Fibroblast of skin of abdomen (primary cell): Measurements from ENCODE around the gene OR6S1.
"Not testable (repeated sequence)": the region's sequence is repeated elsewhere in the genome, so short reads cannot be mapped to it uniquely, and the experiment has no call there.

Source experiments
- DNase-seq: peaks from one replicate; pipeline ENCODE4 v3.0.0-alpha.2; 2013

Gene OR6S1

DNA sequence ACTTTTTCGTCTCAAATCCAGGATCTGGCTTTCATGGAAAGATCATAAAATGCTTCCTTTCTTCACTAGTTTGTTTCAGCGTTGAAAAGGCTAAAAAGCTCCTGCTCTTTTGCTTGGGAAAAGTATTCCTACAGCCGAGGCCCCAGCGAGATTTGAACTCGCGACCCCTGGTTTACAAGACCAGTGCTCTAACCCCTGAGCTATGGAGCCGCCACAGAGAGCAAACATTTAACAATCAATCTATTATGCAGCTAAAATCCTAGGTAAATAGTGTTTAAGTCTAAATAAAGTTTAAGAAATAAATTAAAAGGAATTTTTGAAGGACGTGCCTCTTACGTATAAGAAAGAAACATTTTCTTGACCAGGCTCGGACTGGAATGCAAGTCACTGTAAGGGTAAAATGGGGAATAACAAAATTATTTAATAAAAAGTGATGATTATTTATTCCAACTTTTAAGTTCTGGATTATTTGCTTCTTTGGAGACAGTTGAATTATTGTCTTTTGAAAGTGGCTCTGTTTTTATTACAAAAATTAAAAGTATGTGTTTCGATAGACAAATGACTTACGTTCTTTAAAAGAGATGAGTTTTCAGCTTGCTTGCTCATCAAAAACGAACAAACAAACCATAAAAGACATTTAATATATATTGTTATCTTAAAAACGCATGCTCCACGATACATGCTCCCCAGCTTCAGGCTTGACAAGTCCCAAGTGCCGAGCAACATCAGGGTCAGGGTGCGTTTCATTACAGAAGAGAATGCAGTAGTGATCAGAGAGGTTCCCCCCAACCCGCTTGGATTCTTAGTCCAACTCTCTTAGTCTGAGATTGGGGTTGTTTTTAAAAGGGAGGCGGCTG, 10.2 kb downstream of the OR6S1 start:
- DNase-seq, result peak; percentile 67

DNA sequence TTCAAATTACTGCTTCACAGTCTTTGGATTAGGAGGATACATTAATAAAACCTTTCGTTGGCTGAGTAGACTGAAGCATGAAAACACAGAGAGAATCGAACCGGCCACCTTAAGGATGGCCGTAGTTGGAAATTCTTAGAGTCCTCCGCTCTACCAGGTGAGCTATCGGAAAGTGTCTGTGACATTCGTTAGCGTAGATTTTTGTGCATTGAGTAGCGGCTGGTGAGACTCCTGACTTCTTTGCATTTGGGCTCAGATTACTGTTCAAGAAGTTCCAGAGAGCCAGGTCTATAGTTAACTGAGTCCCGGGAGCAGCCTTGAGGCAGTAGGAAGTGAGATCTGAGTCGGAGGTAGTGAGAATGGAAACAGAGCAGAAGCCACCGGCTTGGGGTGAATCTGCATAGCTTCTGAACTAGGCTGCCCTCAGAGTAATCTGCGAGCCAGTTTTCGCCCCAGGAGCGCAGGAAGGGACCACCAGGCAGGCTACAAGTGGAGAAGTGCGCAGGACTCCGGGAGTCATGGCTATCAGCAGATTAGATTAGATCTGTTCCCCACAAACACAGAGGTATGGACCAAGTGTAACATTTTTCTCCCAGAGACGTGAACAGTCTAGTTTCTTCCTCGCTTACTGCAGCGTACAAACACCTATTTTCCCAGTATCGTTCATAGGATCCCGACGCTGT, 11.0 kb downstream of the OR6S1 start:
- peak; percentile 48 for DNase-seq

DNA sequence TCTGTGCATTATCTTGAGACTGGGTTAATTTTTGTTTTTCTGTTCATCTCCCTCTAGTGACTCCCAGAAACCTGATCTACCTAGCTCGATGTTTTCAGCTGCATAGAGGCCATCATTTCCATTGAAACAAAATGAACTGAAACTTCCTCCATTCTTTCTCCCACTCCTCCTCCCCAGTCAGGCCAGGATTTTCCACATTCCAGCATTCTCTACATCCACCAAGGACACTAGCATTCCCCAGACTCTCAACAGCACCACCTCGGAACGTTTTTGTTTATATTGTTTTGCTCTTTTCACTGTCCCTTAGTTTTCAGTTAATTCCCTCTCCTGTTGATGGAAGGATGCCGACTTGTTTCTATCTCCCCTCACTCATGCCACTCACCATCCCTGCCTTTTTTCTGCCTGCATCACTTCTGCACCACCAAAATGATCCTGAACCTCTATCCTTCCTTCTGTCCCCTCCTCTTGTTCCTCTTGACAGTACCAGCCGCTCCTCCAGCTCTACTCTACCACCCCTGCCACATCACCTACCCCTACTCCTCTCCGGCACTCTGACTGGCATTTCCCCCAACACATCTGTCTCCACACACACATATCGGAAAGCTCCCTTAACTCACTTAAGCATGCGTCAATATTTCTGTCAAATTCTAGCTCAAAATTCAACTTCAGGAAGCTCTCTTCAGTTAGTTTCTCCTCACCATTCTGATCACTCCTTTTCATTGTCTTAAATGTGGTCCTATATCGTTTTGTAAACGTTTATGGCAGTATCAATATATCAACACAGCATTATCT, 13.2 kb downstream of the OR6S1 start:
- no peak for DNase-seq

DNA sequence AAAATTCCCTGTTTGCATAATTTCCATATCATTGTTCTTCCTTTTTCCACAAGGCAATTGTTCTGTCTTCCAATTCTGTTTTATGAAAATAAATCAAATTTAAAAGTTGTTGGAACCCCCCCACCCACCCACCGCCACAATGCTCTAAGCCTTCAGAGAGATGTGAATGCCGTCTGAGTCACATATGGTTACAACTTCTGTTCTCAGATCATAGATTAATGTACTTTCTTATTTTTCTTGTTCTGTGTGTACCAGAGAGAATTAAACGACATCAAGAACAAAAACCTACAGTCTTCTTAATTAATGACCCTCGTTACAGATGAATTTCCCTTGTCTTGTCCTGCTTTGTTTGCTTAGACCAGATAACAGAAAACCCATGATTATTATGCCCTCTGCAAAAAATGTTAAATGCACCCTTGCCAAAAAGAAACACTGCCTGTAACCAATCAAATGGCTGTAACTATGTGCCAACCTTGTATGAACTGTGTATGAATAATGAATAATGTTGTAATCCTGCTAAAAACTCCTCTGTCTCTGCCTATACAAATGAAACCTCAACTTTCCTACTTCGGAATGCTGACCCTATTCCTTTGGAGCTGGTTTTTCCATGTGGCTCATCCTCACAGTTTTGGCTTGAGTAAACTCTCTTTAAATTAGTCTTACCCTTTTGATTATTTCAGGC, 14.0 kb downstream of the OR6S1 start:
- no peak for DNase-seq

DNA sequence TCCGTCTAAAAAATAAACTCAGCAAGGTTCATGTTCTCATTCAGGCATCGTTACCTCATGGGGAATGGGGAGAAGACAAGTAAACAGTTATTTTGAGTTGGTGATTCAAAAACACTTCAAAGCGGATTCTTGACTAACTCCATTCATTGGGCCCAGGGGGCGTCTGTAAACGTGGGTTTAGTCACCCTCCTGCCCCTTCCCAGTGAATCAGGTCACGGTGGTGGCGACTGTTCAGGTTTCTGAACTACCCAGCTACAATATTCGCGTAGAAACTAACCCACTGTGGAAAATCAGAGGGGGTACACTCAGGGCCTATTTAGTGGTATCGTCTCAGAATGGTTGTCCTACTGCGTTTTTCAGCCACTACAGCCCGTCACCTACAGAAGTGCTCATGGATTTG, 15.2 kb downstream of the OR6S1 start:
- DNase-seq, result no peak

DNA sequence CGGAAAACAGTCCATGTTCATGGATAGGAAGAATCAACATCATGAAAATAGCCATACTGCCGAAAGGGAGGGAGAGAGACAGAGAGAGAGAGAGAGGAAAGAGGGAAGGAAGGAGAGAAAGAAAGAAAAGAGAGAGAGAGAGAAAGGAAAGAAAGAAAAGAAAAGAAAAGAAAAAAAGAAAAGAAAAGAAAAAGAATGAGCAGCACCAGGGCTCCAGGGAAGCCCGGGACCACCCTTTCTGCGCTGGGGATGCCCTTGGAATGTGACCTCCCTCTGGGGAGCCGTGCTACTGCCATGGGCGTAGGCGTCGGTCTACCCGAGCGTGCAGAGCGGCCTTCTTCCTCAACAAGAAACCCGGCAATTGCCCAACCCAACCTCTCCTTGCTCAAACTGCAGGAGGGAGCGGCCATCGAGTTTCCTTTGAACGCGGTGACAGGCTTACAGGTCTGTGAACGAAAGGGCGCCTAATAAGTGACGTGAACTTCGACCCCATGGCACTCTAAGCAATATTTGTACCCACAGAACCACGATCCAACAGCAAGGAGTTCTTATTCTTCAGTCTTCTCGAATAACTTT, 16.9 kb downstream of the OR6S1 start:
- peak; percentile 54 for DNase-seq

DNA sequence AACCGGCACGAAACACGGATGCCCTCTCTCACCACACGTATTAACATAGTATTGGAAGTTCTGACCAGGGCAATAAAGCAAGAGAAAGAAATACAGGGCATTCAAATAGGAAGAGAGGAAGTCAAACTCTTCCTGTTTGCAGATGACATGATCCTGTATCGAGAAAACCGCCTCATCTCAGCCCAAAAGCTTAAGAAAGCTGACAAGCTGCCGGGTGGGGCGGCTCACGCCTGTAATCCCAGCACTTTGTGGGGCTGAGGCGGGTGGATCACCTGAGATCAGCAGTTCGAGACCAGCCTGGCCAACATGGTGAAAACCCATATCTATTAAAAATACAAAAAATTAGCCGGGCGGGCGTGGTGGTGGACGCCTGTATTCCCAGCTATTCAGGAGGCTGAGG, 17.7 kb downstream of the OR6S1 start:
- no peak for DNase-seq

DNA sequence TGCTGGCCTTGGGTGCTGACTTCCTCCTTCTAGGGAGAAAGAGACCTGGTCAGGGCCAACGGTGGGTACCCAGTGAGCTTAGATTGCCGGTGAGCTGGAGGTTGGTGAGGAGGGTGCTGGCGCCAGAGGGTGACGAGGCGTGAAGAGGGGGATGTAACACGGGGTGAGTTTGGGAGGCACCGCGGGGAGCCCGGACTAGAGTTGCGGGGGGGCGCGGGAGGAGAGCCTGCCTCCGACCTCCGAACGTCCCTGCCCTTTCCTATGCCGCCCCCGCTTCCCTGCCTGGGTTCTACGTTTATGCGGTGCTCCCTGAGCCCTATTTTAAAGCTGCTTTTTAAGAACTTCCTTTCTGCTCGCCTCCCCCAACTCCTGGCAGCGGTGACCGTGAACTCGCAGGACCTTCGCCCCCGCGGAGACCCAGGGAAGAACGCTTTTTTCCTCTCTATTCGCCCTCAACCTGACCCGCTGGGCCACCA, 18.6 kb downstream of the OR6S1 start:
- DNase-seq, result no peak

DNA sequence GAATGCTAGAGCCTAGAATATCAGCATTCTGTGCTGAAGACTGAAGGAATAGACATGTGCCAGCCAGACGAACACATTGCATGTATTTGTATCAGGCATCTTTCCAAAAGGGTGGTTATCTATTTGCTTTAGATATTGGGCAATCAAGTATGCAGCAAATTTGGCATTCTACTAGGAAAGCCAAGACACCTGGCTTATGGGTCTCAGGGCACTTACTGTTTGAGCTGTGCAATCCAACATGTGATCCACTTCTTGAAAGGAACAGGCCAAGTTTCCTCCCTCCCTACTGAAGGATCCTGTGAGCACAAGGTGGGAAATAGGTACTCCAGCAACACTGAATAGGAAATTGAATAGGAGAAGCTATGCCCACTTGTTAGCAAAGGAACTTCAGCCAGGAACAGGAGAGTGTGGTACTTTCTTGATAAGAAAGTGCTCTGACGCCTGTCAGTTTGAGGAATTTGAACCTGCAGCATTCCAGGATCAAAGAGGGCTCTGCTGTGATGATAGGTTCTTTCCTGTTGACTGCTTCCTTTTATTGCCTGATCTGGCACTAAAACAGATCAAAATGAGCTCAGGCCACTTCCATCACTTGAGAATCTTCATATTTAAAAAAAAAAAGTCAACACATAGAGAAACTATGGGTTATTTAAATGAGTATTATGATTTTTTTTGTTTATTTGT, 20.6 kb downstream of the OR6S1 start:
- DNase-seq, result no peak

DNA sequence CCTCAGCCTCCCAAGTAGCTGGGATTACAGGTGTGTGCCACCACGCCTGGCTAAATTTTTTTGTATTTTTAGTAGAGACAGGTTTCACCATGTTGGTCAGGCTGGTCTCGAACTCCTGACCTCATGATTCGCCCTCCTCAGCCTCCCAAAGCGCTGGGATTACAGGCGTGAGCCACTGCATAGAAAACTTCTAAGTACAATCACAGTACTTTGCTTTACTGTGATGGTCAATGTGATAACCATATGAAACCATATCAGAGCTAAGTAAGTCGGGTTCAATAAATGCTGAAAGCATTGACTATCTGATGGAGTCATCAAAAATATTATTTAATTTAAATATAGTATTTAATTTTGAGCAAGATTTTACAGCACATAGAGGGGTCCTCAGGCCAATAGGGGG, 21.8 kb downstream of the OR6S1 start:
- not testable (repeated sequence) for DNase-seq

DNA sequence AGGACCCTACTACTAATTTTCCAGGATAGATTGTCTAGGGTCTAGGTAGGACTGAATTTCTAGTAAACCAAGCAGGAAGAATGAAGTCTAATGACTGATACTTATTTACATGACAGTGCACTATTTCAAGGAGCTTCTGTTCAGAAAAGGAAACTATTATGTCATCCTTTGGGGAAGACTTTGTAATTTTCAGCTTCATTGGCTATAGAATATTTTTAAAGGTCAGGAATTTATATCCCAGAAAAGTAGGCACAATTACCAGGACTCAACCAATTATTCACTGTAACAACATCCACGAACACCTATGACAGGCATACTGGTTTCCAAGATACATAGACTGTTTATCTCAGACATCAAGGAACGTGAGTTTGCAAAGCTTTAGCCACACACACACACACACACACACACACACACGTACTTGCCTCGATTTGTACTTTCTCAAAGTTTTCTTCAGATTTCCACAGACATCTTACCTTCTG, 23.2 kb downstream of the OR6S1 start:
- no peak for DNase-seq

DNA sequence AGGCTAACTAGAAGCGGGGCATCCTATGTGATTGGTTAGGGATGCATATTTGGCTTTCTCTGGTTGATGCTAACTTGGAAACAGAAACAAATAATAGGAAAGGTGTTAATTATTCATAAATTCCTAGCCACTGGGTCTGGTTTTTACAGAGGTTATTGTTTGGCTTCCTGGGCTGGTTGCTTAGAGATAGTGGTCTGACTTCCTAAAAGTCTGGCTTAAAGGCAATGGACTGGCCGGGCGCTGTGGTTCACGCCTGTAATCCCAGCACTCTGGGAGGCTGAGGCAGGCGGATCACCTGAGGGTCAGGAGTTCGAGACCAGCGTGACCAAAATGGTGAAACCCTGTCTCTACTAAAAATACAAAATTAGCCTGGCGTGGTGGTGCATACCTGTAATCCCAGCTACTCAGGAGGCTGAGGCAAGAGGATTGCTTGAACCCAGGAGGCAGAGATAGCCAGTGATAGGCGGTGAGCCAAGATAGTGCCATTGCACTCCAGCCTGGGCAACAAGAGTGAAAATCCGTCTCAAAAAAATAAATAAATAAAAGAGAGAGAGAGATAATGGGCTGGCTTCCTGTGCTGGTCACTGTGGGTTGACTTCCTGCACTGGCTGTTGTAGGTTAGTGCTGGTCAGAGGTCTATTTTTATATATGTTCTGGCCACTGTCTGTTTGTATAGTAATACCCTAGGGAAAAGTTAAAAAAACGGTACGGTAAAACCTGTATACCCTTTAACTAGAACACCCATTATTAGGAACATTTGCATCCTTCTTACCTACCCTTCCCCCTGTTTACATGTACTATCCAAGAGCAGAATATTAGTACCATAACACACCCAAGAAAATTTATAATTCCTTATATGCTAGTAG, 24.1 kb downstream of the OR6S1 start:
- DNase-seq, result no peak

DNA sequence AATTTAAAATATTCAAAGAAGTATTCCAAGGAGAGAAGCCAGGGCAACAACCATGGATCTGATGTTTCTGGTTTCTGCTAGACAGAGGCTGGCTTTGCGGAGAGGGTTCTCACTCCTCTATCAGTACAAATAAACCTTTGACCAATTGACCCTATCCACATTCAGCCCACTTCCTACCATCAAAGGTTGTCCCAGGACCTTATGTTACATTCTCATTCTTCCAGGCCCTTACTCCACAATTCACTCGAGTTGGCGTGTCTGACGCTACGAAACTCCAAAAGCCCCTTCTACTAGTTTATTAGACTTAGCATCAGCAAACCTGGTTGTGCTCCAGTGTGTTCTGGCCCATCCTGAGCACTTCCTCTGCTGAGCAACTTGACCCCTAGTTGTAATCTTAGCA, 25.5 kb downstream of the OR6S1 start:
- no peak for DNase-seq

DNA sequence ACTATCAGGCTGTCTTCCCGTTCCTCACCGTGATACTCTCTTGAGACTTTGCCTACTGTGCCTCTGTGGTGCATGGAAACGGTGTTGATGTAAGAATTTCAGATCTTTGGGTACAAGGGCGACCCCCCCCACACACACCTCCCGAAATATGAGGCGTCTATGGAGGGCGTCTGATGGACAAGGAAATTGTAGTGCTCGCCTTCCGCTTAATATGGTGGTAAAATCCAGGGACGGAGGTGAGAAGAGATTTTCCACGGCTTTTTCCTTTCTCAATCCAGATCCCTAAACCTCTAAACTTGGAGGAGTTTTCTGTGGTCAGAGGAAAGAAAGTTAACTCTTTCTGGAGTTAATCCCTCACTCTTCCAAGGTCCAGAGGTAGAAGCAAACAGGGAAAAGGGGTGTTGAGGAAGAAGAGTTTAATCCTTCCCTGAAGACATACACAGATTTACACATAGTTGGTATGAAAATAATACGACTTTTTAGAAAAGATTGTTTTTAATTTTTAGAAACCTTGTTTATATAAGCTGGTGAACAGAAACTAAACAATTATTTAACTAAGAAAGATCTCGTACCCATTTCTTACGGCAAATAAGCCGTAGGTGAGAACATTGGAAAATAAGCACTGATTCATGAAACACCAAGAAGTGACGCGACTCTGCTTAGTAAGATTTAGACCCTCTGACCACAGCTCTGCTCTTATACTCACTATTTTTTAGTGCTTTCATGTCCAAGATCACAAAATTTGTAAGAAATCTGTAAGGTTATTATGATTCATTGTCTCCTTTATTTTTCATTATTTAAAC, 27.3 kb downstream of the OR6S1 start:
- DNase-seq, result peak; percentile 9

DNA sequence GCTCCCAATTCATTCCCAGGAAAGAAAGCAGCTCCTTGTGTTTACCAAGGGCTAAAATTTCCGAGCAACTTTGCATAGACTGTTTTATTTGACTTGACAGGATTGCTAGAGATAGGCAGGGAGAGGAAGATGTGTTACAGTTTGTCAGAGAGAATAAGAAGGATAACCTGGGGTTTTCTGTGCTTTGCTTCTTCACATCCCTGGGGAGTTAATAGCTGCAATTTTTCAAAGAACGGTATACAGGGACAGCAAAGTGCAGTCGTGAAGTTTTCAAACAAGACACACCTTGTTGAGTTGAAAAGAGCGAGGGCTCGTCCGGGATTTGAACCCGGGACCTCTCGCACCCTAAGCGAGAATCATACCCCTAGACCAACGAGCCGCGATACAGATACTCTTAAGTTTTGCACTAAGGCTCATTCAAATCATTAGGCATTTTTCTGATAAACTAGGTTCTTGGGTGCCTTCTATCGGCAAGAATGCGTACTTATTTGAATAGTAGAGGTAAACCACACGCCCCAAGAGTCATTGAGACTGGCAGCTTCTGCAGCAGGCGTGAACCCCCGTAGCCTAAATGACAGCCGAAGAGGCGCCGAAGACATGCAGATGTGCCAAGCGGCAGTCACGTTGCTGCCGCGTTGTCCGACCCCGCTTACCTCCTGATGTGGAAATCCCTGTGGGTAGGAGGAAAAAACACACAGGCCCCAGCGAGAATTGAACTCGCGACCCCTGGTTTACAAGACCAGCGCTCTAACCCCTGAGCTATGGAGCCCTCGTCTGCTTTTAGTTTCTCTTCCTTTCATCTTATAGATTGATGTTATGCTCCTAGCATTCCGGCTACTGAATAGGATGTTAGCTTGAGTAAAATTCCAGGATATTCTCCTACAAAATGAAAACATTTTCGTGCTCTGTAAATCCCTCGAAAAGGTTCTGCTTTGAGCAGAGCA, 28.1 kb downstream of the OR6S1 start:
- peak; percentile 99 for DNase-seq

DNA sequence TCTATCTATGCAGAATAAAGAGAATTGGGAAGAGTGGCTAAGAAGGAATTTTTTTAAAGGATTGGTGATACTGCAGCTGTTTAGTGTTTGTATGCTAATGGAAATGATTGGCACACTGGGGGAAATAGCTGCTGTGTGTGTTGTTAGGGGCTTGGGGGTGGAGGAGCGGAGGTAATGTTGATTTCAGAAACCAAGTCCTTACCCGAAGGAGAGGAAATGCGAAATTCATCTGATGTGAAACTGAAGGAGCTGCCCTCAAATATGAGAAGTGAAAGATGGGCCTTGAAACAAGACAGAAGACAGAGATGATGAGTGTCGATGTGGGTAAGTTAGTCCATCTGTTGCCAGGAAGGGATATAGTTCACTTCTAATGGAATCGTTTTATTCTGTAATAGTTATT, 29.1 kb downstream of the OR6S1 start:
- DNase-seq, result no peak

DNA sequence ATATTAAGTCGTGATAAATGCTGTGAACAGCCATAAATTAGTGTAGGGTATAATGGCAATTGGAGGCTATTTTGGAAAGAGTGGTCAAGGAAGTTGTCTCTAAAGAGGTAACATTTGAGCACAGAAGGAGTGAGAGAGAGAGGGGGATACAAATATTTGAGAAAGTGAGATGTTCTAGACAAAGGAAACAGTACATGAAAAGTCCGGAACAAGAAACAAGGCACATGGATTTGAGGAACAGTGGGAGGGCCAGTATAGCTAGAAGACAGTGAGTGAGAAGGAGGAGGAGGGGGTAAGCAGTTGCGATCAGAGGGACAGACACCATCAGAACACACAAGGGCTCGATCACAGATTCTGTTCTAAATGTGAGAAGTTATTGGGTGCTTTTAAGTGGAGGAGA, 30.2 kb downstream of the OR6S1 start:
- DNase-seq, result no peak

DNA sequence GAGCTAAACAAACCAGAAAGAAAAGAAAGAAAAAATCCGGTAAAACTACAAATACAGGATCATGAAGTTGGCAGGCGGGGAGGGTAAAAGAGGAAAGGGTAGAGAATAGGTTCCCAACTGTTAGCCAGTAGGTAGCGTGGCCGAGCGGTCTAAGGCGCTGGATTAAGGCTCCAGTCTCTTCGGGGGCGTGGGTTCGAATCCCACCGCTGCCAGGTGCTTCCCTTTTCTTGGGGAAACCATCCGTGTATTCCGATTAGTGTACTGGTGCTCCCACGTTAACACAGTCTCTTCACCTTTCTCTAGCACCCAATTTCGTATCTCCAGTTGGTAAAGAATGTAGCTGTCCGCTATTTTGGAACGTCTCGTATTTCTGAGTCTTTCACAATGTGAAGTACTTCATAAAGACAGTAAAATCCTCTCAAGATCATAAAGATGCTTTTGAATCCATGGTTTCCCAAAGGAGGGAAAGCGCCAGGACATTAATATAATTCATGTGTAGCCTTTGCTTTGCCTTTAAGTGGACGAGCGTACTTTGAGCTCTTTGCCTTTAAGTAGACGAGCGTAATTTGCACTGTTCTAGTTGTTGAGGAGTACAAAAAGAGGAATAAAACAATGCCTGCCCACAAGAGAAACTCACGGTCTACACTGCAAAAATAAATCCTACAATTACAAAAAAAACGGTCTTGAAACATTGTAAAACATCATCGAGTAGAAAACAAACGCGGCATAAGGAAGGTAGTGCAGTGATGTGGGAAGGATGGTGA, 31.3 kb downstream of the OR6S1 start:
- peak; percentile 81 for DNase-seq
